GM21825 (cell line): ENCODE measurements around the gene DNER.
"Not testable (repeated sequence)": the region's sequence is repeated elsewhere in the genome, so short reads cannot be mapped to it uniquely, and the experiment has no call there.

ENCODE experiments used
- ATAC-seq: cut with Tn5 transposase; IDR thresholded peaks from one replicate; pipeline ENCODE4 v1.9.1; 2021; ENCODE audit warnings: mild to moderate bottlenecking, moderate library complexity; ENCODE audit not compliant: unreplicated experiment

The DNER gene

GRCh38 chr2:229718057-229718456, 3.7 kb upstream of the DNER start:
- ATAC-seq = no peak

- no peak for ATAC-seq
Measured at GRCh38 chr2:229715895-229716507, 1.6 kb upstream of the DNER start.

DNA sequence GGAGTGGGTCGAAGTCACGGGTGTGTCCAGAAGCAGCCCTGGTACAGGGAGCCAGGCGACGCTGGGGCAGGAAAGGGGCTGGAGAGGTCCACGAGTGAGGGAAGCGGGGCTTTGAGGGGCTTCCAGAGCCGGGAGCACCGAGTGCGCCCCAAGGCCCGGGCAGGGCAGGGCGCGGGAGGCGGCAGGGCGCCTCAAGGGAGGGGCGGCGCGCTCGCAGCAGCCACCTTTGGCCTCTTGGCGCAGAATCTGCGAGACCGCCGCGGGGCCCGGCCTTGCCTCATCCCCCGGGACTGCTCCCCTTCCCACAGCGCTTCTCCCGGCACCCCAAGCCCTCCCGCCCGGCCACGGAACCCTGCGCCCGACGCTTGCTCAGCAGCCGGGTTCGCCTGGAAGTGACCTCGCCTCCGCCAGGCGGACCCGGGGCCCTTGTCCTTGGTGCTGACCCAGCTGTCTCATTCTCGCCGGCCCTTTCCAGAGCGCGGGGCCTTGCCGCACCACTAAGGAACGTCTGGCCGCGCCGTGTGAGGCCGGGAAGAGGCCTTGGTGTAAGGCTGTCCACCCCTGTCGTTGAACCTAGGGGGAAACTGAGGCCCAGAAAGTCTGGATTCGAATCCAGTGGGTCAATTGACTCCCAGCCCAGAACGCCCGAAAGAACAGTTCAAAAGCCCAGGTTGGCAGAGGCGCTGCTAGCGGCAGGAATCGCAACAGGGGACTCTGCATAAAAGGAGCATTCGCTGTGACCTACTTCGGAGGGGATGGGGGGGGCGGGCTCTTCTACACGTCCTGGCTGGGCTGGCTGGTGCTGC, 584 bp upstream of the DNER start:
- peak; percentile 35 for ATAC-seq

DNA sequence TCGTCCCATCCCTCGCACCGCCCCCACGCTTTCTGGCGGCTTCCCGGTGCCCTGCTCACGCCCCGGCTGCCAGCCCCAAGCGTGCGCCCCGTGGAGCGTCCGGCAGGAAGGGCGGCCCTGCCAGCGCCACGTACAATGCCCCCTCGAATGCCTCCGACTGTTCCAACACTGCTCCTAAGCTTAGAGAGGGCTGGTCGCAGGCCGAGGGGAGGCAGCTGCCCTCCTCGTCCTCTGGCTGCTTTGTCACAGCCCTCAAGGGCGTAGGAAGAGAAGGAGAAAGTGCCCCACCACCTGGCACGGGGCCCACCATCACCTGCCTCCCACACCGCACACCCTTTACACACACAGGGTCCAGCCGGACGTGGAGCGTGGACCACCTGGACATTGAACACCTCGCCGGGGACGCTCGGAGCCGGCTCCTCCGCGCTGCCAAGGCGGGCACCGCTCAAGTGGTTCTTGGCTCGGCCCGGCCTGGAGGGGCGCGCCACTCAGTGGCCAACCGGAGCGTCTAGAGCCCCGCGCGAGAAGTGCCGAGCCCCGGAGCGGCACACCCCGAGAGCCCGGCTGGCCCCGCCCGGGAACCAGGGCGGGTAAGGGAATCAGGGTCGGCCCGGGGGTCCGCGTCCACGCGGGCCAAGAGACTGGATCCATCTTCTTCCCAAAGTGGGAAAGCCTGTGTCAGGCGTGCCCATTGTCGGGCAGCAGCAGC, 830 bp downstream of the DNER start:
- ATAC-seq = no peak

- ATAC-seq = no peak
Measured at GRCh38 chr2:229712136-229712535, 2.2 kb downstream of the DNER start.

DNA sequence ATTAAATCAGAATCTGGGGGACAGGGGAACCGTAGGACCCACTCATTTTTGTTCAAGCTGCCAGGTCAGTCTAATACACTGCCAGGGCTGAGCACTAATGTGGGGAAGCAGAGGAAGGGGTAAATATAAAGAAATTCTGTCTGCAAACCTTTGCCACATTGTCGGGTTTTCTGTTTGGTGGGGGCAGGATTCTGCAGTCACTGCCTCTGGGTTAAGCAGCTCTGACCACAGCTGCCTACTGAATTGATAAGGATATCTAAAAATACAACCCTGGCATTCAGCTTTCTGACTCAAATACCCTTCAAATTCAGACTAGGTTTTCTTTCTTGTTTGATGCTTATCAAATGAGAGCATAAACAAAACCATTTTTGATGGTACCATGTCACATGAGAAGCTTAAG, 6.0 kb downstream of the DNER start:
- ATAC-seq = no peak

DNA sequence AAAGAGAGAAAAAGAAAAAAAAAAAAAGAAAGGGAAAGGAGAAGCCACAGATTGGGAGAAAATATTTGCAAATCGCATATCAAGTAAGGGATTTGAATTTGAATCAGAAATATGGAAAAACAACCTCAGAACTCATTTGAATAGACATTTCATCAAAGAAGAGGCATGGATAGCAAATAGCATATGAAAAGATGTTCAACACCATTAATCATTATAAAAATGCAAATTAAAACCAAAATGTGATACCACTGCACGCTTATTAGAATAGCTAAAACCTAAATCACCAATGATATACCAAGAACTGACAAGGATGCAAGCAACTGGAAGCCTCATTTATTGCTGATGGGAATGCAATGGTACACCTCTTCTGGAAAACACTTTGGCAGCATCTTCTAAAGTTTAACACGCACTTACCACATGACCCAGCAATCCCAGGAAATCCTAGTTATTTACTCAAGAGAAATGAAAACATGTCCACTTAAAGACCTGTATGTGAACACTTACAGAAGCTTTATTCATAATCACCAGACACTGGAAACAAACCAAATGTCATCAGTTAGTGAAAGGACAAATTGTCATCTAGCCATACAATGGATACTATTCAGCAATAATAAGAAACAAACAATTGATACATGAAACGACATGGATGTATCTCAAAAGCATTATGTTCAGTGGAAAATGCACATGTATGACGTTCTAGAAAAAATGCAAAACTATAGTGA, 10.3 kb downstream of the DNER start:
- ATAC-seq = no peak

GRCh38 chr2:229701716-229702115, 12.6 kb downstream of the DNER start:
- no peak for ATAC-seq

GRCh38 chr2:229701062-229701461, 13.3 kb downstream of the DNER start:
- no peak for ATAC-seq

DNA sequence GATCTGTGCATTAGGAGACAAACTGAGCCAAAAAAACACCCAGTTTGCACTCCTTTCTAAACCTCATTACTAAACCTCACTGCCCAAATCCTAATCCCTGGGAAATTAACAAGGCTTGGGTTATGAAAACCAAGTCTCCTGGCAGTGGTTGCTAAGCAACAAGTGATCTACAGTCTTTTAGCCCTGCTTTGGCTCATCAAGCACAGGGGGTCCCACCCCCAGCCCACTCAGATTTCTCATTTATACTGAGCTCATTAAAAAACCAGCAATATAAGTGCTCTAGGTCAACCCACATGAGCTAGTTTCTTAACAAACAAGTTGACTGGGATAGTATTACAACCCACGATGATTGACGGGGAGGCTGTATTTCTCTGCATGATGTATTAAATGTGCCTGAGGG, 18.4 kb downstream of the DNER start:
- ATAC-seq = no peak

DNA sequence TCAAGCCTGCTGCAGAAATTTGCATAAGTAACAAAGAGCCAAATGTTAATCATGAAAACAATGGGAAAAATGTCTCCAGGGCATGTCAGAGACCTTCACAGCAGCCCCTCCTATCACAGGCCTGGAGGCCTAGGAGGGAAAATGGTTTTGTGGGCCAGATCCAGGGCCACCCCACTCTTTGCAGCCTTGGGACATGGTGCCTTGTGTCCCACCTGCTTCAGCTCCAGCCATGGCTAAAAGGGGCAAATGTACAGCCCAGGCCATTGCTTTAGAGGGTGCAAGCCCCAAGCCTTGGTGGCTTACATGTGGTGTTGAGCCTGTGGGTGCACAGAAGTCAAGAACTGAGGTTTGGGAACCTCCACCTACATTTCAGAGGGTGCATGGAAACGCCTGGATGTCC, 20.5 kb downstream of the DNER start:
- ATAC-seq = not testable (repeated sequence)

DNA sequence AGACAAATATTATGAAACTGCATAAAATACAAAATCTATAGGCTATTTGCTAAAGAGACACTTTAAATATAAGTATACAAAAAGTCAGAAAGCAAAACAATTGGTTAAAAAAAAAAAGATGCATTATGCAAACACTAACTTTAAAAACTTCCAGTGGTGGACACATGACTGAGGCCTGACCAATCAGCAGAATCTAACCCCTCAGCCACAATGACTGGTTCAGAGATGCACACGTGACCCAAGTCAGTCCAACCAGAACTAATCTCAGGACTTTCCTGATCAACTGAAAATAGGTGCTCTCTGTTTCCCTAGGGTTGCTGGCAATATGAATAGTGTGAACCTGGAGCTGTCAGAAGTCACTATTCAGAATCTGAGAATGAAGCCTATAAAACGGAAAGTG, 22.7 kb downstream of the DNER start:
- ATAC-seq = no peak

GRCh38 chr2:229689307-229689839, 25.0 kb downstream of the DNER start:
- ATAC-seq = no peak

GRCh38 chr2:229688141-229688540, 26.2 kb downstream of the DNER start:
- ATAC-seq = no peak

DNA sequence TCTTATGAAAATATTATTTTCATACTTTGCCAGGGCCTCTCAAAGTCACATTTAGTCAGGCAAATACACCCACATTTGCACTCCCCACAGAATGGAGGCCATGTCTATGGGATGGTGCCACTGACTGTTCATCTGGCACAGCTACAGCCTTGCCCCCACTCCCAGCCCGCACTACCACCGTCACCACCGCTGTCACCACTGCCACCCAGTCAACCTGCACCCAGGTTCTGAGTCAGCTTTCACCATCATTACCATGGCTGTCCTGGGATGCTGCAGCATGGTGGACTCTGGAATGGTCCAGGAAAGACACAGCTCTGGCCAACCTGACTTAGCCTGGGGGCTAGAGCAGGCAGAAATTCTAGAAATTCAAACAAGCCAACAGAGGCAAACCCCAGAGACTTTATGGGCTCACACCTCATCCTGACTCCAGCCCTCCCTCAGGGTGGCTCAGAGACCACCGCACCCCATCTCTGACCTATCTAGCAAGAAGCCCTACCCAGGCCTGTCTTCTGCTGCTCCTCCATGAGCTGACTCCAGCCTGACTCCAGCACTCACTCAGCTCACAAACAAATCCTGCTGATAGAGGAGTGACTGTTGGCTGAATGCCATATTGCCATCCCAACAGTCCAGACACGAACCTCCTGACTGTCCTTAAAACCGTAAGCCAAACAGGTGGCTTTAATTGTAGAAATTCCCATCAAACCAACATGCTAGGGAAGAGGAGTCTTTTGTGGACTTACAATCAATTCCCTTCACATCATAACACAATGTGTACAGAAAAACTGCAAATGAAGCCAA, 28.0 kb downstream of the DNER start:
- ATAC-seq = no peak

- no peak for ATAC-seq
Measured at GRCh38 chr2:229684942-229685562, 29.3 kb downstream of the DNER start.

DNA sequence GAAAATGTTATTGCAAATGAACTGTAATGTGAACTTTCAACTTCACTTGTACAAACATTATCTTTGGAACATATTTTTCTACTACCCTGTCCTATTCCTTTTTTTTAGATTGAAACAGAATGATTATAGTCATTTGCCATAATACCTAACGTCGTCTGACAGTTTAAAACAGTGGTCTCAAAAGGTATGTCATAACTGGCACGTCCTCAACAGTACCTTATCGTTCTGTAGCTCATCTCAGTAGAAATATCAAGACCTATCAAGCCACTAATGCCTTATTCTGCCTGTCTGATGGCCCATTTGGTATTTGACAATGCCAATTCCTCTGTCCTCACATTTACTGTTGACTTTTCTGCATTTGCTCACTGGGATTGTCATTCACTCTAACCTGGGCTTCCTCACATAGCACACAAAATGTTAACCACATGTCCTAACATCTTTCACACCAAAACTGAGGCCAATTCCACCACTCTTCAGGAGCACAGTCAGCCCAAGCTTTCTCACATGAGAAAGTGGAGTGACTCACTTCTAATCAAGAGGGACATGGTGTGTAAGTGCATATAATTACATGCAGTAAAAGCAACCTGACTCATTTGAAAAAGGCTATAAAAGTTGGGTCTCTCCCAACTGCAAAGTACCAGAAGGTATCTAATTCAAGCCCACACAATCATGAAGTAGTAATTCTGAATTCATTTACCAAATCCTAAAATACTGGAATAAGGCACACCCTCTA, 34.8 kb downstream of the DNER start:
- no peak for ATAC-seq

DNA sequence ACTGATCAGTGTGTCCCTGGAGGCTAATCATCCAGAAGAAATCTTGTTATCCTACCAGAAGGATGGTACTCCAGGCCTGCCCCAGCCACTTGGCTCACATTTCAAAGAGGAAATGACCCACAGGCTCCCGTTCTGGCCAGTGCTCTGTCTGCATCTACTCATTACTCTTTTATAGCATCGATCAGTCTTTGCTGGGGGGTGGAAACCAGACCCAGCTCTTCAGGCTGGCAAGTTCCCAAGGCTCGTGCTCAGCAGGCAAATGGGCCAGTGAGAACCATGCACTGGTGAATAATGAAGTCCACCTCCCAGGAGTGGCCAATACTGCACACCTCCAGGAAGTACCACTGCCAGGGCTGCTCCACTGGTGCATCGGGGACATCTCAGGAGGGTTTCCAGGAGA, 38.8 kb downstream of the DNER start:
- no peak for ATAC-seq

GRCh38 chr2:229674830-229675530, 39.4 kb downstream of the DNER start:
- ATAC-seq = no peak
